Measurements from ENCODE around the gene AMMECR1.

Gene AMMECR1

GRCh38 chrX:110211340-110211739 is 106.5 kb downstream of the AMMECR1 start:
- DNase-seq (ENCODE audit: low read depth in 2 of 2) = no peak

- DNase-seq (ENCODE audit: low read depth in 2 of 2) = no peak
Observed at GRCh38 chrX:110210417-110211139, 107.3 kb downstream of the AMMECR1 start.

- DNase-seq (ENCODE audit: low read depth in 2 of 2) = no peak
Observed at GRCh38 chrX:110208092-110208491, 109.8 kb downstream of the AMMECR1 start.

- DNase-seq (ENCODE audit: low read depth in 2 of 2) = no peak
Observed at GRCh38 chrX:110204986-110205385, 112.9 kb downstream of the AMMECR1 start.

- DNase-seq (ENCODE audit: low read depth in 2 of 2) = no peak
Observed at GRCh38 chrX:110201799-110202198, 116.1 kb downstream of the AMMECR1 start.

- DNase-seq (ENCODE audit: low read depth in 2 of 2) = no peak
Observed at GRCh38 chrX:110194977-110195376, 122.9 kb downstream of the AMMECR1 start.

GRCh38 chrX:110192516-110192915 is 125.4 kb downstream of the AMMECR1 start:
- DNase-seq (ENCODE audit: low read depth in 2 of 2) = no peak

GRCh38 chrX:110188701-110189558 is 129.0 kb downstream of the AMMECR1 start:
- no peak for DNase-seq (ENCODE audit: low read depth in 2 of 2)

GRCh38 chrX:110183314-110183713 is 134.6 kb downstream of the AMMECR1 start:
- DNase-seq (ENCODE audit: low read depth in 2 of 2) = no peak

GRCh38 chrX:110182865-110183264 is 135.0 kb downstream of the AMMECR1 start:
- no peak for DNase-seq (ENCODE audit: low read depth in 2 of 2)

- no peak for DNase-seq (ENCODE audit: low read depth in 2 of 2)
Observed at GRCh38 chrX:110182362-110182761, 135.5 kb downstream of the AMMECR1 start.

GRCh38 chrX:110181459-110182137 is 136.3 kb downstream of the AMMECR1 start:
- DNase-seq (ENCODE audit: low read depth in 2 of 2) = no peak

GRCh38 chrX:110180928-110181310 is 137.0 kb downstream of the AMMECR1 start:
- no peak for DNase-seq (ENCODE audit: low read depth in 2 of 2)

- DNase-seq (ENCODE audit: low read depth in 2 of 2) = no peak
Observed at GRCh38 chrX:110180176-110180927, 137.5 kb downstream of the AMMECR1 start.

GRCh38 chrX:110178179-110178865 is 139.6 kb downstream of the AMMECR1 start:
- DNase-seq (ENCODE audit: low read depth in 2 of 2) = no peak

GRCh38 chrX:110175696-110176095 is 142.2 kb downstream of the AMMECR1 start:
- DNase-seq (ENCODE audit: low read depth in 2 of 2) = no peak

- no peak for DNase-seq (ENCODE audit: low read depth in 2 of 2)
Observed at GRCh38 chrX:110175146-110175545, 142.7 kb downstream of the AMMECR1 start.

GRCh38 chrX:110173192-110174175 is 144.4 kb downstream of the AMMECR1 start:
- DNase-seq (ENCODE audit: low read depth in 2 of 2) = no peak

GRCh38 chrX:110172215-110172614 is 145.7 kb downstream of the AMMECR1 start:
- no peak for DNase-seq (ENCODE audit: low read depth in 2 of 2)

- DNase-seq (ENCODE audit: low read depth in 2 of 2) = no peak
Observed at GRCh38 chrX:110171442-110171841, 146.4 kb downstream of the AMMECR1 start.

Data from stimulated activated CD8-positive, alpha-beta memory T cell treated with anti-CD3 and anti-CD28 coated beads, Interleukin-7, amount 100 ng/mL, for 4 hours (primary cell).